Brain microvascular endothelial cell (primary cell): ENCODE results near the gene MACROD2.

ENCODE experiments used
- DNase-seq: peaks from one replicate; pipeline ENCODE4 v3.0.0-alpha.2; 2020
- H3K27ac ChIP-seq: fragments of 250-450 bp; sonication (Bioruptor Pico); 2 replicates; pipeline ENCODE4 v1.5.1; 2020; ENCODE audit warnings: mild to moderate bottlenecking, moderate library complexity
- H3K27me3 ChIP-seq: fragments of 250-450 bp; sonication (Bioruptor Pico); replicated peaks from 2 replicates; pipeline ENCODE4 v1.5.1; 2020; ENCODE audit warnings: mild to moderate bottlenecking
- H3K36me3 ChIP-seq: fragments of 250-450 bp; sonication (Bioruptor Pico); replicated peaks from 2 replicates; pipeline ENCODE4 v1.5.1; 2020; ENCODE audit warnings: mild to moderate bottlenecking
- H3K4me3 ChIP-seq: 2 replicates; pipeline ENCODE4 v1.5.1; 2011; ENCODE audit warnings: low read depth, mild to moderate bottlenecking, control low read depth, low read length, moderate library complexity
- in situ Hi-C: cut with HindIII; loops from 2 replicates; pipeline ENCODE4 v1.10.0; 2017; ENCODE audit warnings: low sequenced_read_pairs, low pct_ligation_motif_present
- TF ChIP-seq, protein P1 (sequence below): IDR thresholded peaks from 2 replicates; pipeline ENCODE4 v1.5.1; 2011; ENCODE audit warnings: low read depth, mild to moderate bottlenecking, moderate library complexity, low read length, control low read depth, inconsistent platforms; ENCODE audit errors: missing control alignments

MACROD2 gene

DNA sequence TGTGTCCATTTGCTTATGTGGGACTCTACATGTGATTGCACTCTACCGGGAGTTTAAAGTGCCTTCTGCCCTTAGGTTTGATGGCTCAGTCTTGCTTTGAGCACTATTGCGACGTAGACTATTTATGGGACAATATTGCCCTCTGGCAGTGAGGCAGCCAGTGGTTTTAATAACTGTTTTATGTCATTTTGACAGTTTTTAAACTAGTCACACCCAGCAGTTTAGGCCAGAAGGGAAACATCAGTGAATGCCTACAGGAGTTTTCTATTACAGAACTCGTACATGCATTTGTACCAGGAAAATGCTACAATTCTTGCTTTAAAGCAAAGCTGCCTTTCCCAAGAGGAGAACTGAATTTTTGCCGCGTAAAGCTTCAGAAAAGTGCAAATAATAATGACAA is 1764.3 kb downstream of the MACROD2 start:
- no peak overlapping the region for H3K27ac ChIP-seq
- H3K4me3 ChIP-seq, result no peak overlapping the region
- no peaks in the 10 kb centered on the region for H3K36me3 ChIP-seq
- in situ Hi-C loops, result no loop called here
- no peaks in the 10 kb centered on the region for H3K27me3 ChIP-seq
- TF ChIP-seq, protein P1, sequence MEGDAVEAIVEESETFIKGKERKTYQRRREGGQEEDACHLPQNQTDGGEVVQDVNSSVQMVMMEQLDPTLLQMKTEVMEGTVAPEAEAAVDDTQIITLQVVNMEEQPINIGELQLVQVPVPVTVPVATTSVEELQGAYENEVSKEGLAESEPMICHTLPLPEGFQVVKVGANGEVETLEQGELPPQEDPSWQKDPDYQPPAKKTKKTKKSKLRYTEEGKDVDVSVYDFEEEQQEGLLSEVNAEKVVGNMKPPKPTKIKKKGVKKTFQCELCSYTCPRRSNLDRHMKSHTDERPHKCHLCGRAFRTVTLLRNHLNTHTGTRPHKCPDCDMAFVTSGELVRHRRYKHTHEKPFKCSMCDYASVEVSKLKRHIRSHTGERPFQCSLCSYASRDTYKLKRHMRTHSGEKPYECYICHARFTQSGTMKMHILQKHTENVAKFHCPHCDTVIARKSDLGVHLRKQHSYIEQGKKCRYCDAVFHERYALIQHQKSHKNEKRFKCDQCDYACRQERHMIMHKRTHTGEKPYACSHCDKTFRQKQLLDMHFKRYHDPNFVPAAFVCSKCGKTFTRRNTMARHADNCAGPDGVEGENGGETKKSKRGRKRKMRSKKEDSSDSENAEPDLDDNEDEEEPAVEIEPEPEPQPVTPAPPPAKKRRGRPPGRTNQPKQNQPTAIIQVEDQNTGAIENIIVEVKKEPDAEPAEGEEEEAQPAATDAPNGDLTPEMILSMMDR, result peak; percentile 31
- DNase-seq, result no peak

DNA sequence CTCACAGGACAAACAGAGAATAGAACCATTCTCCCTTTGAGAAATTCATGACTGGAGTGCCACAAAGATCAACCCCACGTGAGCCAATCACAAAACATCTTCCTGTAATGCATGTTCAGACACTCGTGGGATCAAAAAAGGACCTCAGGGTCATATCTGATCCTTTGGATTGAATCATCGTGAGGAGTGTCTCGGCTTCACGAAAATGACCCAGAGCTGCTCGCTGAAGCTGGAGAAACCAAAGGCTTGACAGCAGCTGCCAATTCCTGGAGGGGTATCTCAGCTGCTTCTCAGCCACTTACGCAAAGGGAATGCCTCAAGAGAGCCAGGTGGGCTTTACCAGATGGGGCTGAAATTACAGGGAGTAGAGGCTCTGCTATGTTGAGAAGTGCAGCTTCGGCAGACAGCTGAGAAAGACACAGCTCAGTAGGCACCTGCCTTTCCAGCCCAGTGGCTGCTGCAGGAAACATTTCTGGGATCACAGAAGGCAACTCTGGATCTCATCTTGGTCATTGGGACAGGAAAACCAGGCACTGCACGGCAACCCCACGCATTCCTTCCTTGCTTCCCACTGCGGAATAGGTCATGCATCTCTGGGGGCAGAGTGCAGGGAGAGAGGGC is 1764.8 kb downstream of the MACROD2 start:
- TF ChIP-seq, protein P1, result no peak
- Histone ChIP-seq H3K4me3 (no peak overlapping the region), H3K27ac (no peak overlapping the region)

GRCh38 chr20:15763366-15763765 is 1768.0 kb downstream of the MACROD2 start:
- Histone ChIP-seq H3K36me3 (no peaks in the 10 kb centered on the region), H3K27me3 (no peaks in the 10 kb centered on the region), H3K27ac (no peak overlapping the region), H3K4me3 (no peak overlapping the region)
- TF ChIP-seq, protein P1, result no peak
- in situ Hi-C loops, result no loop called here
- DNase-seq, result peak; percentile 4

More for the DNA sequence above, 1764.8 kb downstream of the MACROD2 start:
- no peaks in the 10 kb centered on the region for H3K27me3 ChIP-seq
- in situ Hi-C loops, result no loop called here
- H3K36me3 ChIP-seq, result no peaks in the 10 kb centered on the region
- DNase-seq, result no peak

- Histone ChIP-seq H3K27me3 (no peaks in the 10 kb centered on the region), H3K4me3 (no peak overlapping the region), H3K27ac (no peak overlapping the region), H3K36me3 (no peaks in the 10 kb centered on the region)
- no peak for DNase-seq
- in situ Hi-C loops, result no loop called here
- TF ChIP-seq, protein P1, result no peak
Observed at GRCh38 chr20:15767586-15767985, 1772.3 kb downstream of the MACROD2 start.

GRCh38 chr20:15767999-15768741 is 1772.9 kb downstream of the MACROD2 start:
- TF ChIP-seq, protein P1, result no peak
- H3K4me3 ChIP-seq, result no peak overlapping the region
- H3K36me3 ChIP-seq, result no peaks in the 10 kb centered on the region
- DNase-seq, result no peak
- H3K27ac ChIP-seq, result no peak overlapping the region
- H3K27me3 ChIP-seq, result no peaks in the 10 kb centered on the region
- in situ Hi-C loops, result no loop called here
